Superior temporal gyrus (tissue), 1 donor: ENCODE data around the gene CORT.
"Not testable (repeated sequence)": the region's sequence is repeated elsewhere in the genome, so short reads cannot be mapped to it uniquely, and the experiment has no call there.

Experiments used
- DNase-seq: peaks from one replicate; pipeline ENCODE4 v3.0.0-alpha.2; 2016; ENCODE audit errors: extremely low spot score

Gene CORT

GRCh38 chr1:10438677-10439163 lies 11.1 kb upstream of the CORT start:
- no peak for DNase-seq

DNA sequence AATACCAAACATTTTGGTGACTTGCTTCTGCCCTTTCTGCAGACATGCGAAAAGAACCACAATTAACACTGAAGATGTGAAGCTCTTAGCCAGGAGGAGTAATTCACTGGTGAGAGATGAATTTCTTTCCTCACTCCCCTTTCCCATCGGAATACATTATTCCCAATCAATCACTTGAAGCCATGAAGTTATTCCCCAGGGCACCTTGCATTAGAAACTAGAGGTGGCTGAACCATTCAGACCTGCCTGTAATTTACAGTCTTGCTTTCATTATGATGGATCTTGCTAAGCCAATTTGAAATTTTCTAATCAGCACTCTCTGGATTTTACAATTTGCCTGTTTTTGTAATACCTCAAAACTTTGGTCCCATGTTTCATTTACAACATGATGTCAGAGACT lies 9.5 kb upstream of the CORT start:
- no peak for DNase-seq

DNA sequence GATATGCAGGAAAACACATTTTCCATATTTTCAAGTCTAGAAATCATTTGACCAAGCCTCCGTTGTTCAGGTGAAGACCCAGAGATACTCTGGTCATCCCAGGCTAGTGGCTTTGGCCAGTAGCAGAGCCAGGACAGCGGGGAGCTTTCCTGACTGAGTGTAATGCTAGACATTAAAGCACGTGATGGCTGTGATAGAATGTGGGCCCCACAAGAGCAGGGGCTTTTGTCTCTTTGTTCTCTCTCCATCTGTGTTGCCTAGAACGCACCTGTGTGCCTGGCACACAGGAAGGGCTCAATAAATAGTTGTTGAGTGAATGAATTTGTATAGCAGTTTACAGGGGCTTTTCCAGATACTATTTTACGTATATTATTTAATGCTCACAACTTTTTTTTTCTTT lies 9.0 kb upstream of the CORT start:
- no peak for DNase-seq

DNA sequence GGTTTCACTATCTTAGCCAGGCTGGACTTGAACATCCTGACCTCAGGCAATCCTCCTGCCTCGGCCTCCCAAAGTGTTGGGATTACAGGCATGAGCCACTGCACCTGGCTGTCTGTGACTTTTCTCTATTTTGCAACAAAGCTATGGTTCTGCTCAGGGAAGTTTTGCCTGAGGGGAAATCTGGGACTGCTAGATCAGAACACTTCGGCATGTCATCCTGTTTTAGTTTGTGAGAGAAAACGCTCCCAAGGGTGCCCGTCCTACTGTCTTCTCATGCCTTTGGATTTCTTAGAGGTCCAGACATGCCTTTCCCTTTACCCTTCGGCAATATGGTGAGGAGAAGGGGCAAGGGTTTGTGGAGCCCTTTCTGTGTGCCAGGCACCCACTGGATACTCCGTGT lies 5.6 kb upstream of the CORT start:
- no peak for DNase-seq

- DNase-seq: no peak
Observed at GRCh38 chr1:10444795-10445397, 4.9 kb upstream of the CORT start.

- DNase-seq: no peak
Observed at GRCh38 chr1:10446790-10447422, 2.9 kb upstream of the CORT start.

GRCh38 chr1:10450156-10450814 lies 454 bp downstream of the CORT start:
- DNase-seq: no peak

- DNase-seq: no peak
Observed at GRCh38 chr1:10450836-10451235, 1.0 kb downstream of the CORT start.

GRCh38 chr1:10451287-10451686 lies 1.5 kb downstream of the CORT start:
- no peak for DNase-seq

GRCh38 chr1:10456048-10456447 lies 6.2 kb downstream of the CORT start:
- DNase-seq: no peak

- no peak for DNase-seq
Observed at GRCh38 chr1:10456661-10457060, 6.8 kb downstream of the CORT start.

GRCh38 chr1:10457462-10457861 lies 7.6 kb downstream of the CORT start:
- DNase-seq: not testable (repeated sequence)

GRCh38 chr1:10457875-10458274 lies 8.0 kb downstream of the CORT start:
- DNase-seq: no peak

DNA sequence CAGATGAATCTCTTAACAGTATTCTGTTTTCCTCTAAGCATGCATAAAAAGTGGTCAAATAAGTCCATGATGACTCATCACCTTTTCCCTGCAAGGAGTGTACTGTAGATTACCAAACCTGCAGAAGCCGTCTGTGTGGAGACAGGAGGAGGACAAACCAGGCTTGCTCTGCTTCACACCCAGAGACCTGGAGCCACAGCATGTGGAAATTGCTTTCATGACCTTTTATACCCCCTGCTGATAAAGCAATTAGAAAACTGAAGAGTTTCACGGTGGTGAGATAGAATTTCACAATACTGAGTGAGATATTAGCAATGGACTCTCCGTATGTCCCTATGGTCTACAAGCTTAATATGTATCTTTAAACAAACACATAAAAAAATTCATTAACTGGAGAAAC lies 9.4 kb downstream of the CORT start:
- no peak for DNase-seq

DNA sequence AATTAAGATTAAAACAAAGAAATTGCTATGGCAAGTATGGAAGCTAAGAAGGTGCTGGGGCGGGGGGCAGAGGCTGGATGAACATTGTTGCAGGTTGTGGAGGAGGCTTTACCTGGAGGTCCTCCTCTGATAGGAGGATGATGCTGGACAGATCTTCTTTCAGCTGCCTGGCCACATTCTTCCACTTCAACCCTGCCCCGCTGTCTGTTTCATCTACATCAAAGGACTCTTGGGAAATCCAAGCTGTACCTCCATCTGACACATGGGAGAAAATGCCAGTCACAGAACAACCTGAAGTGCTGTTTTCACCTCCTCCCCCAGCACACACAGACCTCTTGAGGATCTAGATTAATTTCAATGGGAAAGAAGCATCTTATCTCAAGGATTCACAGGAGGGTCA lies 17.2 kb downstream of the CORT start:
- no peak for DNase-seq

DNA sequence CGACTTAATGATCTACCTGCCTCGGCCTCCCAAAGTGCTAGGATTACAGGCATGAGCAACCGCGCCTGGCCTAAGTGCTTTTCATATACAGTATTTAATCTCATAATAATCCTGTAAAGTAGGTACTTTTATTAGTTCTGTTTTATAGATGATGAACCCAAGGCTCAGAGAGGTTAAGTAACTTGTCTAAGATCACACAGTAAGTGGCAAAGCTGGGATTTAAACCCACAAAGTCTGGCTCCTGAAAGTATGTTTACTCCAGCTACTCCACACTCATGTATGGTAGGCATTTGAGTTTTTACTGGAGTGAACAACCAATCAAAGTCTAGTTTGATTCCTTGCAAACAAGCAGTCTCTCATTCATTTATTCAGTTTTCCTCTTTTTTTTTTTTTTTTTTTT lies 20.2 kb downstream of the CORT start:
- DNase-seq: no peak

DNA sequence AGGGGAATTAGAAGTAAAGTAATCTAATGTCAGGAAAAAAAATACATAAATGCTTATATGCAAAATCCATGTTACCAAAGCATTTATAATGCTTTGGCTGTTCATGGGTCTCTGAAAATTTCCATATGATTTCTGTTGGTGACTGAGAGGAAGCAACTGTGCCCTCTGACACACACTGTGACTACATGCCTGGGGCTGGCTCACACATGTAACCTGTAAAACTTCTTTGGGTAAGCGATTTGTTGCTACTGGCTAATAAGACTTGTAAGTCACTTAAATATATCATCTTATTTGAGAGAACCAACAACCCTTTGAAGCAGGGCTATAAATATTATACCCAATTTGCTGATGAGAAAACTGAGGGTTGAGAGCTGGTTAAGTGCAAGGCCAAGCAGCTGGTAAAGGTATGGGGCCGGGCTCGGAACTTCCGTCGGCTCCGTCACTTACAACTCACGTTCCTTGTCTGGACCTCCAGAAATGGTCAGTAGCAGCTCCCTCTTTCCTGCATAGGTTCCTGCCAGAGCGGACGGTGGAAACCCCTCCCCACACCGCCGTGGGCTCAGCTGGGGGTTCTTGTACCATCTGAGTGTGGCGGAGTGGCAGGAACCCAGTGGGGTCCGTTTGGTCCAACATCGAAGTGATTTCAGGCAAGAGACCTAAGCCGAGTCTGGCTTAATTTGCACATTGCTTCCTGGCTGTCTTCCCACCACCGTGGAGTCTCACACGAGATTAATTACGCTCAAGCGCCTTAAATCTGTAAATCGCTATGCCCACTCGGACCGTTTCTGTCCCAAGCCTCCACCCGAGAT lies 21.8 kb downstream of the CORT start:
- DNase-seq: peak; percentile 17

GRCh38 chr1:10472220-10473144 lies 22.7 kb downstream of the CORT start, which contains the start of gene DFFA:
Gene DFFA, minus strand, starts transcription at chr1:10472529. Its CDS starts 71 bp downstream, at chr1:10472458.
- peak; percentile 99 for DNase-seq

- DNase-seq: no peak
Observed at GRCh38 chr1:10473145-10473765, 23.4 kb downstream of the CORT start.

GRCh38 chr1:10474309-10474612 lies 24.4 kb downstream of the CORT start:
- DNase-seq: not testable (repeated sequence)
